ENCODE results near the gene BIRC2.

The BIRC2 gene

GRCh38 chr11:102402548-102402947, 55.5 kb downstream of the BIRC2 start:
- DNase-seq, result no peak

DNA sequence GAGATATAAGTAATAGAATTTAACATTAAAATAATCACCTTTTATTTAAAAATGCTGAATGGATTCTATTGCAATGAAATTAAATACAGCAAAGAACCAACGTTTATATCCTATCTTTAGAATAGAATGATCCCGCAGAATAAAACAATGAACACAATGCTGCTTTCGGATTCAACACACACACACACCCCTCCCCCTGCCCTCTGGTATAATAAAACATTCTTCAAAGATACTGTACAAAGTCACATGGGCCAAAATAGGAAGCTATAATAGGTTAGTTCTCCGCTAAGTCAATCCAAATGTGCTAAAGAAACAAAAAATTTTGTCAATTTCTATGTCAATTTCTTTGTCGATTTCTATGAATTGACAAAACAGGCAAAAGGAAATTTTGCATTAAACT, 58.5 kb downstream of the BIRC2 start:
- no peak for DNase-seq

- no peak for DNase-seq
Observed at GRCh38 chr11:102406099-102406498, 59.1 kb downstream of the BIRC2 start.

- DNase-seq, result no peak
Observed at GRCh38 chr11:102407901-102408300, 60.9 kb downstream of the BIRC2 start.

- no peak for DNase-seq
Observed at GRCh38 chr11:102408339-102408738, 61.3 kb downstream of the BIRC2 start.

- no peak for DNase-seq
Observed at GRCh38 chr11:102410382-102410784, 63.4 kb downstream of the BIRC2 start.

GRCh38 chr11:102411142-102411541, 64.1 kb downstream of the BIRC2 start:
- DNase-seq, result no peak

- no peak for DNase-seq
Observed at GRCh38 chr11:102413497-102413896, 66.5 kb downstream of the BIRC2 start.

DNA sequence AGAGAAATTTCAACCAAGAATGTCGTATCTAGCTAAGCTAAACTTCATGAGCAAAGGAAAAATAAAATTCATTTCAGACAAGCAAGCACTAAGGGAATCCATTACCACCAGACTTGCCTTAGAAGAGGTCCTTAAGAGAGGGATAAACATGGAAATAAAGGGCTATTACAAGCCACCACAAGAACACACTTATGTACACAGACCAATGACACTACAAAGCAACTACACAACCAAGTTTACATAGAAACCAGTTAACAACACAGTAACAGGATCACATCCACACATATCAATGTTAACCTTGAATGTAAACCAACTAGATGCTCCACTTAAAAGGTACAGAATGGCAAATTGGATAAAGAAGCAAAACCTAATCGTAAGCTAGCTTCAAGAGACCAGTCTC, 67.5 kb downstream of the BIRC2 start:
- DNase-seq, result no peak

DNA sequence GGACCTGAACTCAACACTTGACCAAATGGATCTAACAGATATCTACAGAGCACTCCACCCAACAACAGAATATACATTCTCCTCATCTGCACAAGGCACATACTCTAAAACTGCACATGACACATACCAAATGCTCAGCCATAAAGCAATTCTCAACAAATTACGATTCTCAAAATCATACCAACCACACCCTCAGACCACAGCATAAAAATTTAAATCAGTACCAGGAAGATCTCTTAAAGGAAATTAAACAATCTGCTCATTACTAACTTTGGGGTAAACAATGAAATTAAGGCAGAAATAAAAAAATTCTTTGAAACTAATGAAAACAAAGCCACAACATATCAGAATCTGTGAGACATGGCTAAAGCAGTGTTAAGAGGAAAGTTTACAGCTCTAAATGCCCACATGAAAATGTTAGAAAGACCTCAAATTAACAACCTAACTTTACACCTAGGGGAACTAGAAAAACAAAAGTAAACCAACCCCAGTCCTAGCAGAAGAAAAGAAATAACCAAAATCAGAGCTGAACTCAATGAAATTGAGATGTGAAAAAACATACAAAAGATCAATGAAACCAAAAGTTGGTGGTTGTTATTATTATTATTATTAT, 68.4 kb downstream of the BIRC2 start:
- no peak for DNase-seq

DNA sequence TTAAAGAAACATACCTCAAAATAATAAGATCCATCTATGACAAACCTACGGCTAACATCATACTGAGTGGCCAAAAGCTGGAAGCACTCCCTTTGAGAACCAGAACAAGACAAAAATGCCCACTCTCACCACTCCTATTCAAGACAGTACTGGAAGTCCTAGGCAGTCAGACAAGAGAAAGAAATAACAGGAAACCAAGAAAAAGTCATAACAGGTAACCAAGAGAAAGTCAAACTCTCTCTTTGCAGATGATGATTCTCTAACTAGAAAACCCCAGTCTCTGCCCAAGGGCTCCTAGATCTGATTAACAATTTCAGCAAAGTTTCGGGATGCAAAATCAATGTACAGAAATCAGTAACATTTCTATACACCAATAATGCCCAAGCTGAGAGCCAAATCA, 70.0 kb downstream of the BIRC2 start:
- DNase-seq, result no peak

GRCh38 chr11:102419181-102419580, 72.2 kb downstream of the BIRC2 start:
- DNase-seq, result no peak

DNA sequence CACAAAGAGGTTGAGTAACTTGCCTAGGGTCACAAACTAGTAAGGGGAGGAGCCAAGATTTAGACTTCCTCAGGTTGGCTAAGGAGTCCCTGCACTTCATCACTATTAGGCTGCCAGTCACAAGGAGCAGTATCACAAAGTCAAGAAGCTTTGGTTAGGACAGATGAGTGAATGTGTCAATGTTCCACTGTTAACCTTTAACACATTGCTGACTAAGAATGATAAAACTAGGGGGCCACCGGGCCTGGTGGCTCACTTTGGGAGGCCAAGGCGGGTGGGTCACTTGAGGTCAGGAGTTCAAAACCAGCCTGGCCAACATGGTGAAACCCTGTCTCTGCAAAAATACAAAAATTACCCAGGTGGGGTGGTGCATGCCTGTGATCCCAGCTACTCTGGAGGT, 73.5 kb downstream of the BIRC2 start:
- no peak for DNase-seq

GRCh38 chr11:102421261-102421660, 74.2 kb downstream of the BIRC2 start:
- DNase-seq, result no peak

DNA sequence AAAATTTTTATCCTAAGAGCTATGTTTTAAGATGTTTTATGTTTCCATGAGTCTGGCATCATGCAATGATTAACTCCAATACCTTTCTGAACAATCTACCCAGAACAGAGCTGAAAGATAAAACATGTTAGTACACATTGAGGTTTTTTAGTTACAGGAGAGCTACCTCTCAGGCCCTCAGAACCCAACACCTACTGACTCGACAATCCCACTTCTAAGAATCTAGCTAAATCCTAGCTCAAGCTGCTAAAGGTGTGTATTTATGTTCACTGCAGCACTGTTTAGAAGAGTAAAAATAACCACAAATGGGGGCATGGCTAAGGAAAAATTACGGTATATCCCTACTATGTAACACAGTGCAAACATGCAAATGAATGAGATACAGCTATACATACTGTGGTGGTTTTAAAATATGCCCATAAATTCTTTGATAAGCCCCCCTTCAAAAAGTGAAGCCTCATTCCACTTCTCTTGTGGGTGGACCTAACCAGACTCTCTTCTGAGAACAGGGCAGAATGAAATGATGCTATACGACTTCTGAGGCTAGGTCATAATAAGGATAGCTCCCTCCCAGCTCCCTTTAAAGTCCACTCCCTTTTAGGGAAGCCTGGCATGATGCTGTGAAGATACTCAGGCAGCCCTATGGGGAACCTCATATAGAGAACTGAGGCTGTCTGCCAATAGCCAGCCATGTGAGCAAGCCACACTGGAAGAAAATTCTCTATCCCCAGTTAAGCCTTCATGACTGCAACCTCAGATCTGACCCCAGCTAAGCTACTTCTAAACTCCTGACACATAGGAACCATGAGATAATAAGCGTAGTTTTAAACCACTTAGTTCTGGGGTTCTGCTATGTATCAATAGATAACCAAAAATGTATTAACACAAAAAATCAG, 76.1 kb downstream of the BIRC2 start:
- DNase-seq, result no peak

GRCh38 chr11:102423936-102424335, 76.9 kb downstream of the BIRC2 start:
- DNase-seq, result no peak

- no peak for DNase-seq
Observed at GRCh38 chr11:102426000-102426399, 79.0 kb downstream of the BIRC2 start.

GRCh38 chr11:102426570-102426969, 79.6 kb downstream of the BIRC2 start:
- DNase-seq, result no peak

- no peak for DNase-seq
Observed at GRCh38 chr11:102427068-102427467, 80.1 kb downstream of the BIRC2 start.

Data from activated CD4-positive, alpha-beta T cell treated with anti-CD3 and anti-CD28 coated beads for 4 hours (primary cell).